SK-N-SH treated with all-trans-retinoic acid at 6 μM for 48 hours (cell line): ENCODE measurements around the gene MGMT.

ENCODE experiments used
- ATAC-seq: fragments of 200-7000 bp; cut with Tn5 transposase; 3 replicates; pipeline ENCODE4 v1.9.1; 2020; ENCODE audit warnings: mild to moderate bottlenecking, moderate library complexity
- CREB5 ChIP-seq: fragments of 250-450 bp; sonication (Bioruptor Pico); IDR thresholded peaks from 2 replicates; pipeline ENCODE4 v1.5.1; 2020; ENCODE audit warnings: low read depth, mild to moderate bottlenecking, moderate library complexity
- CSDC2 ChIP-seq: fragments of 250-450 bp; sonication (Bioruptor Pico); IDR thresholded peaks from 2 replicates; pipeline ENCODE4 v1.5.0; 2020; ENCODE audit warnings: mild to moderate bottlenecking, moderate library complexity
- ESRRG ChIP-seq: fragments of 250-450 bp; sonication (Bioruptor Pico); IDR thresholded peaks from 2 replicates; pipeline ENCODE4 v1.6.1; 2021; ENCODE audit warnings: mild to moderate bottlenecking
- GLIS3 ChIP-seq: fragments of 250-450 bp; sonication (Bioruptor Pico); IDR thresholded peaks from 2 replicates; pipeline ENCODE4 v1.5.0; 2020; ENCODE audit warnings: mild to moderate bottlenecking, moderate library complexity
- ISL1 ChIP-seq: fragments of 250-450 bp; sonication (Bioruptor Pico); IDR thresholded peaks from 2 replicates; pipeline ENCODE4 v2.1.2; 2022; ENCODE audit warnings: mild to moderate bottlenecking, moderate library complexity
- OSR1 ChIP-seq: fragments of 250-450 bp; sonication (Bioruptor Pico); IDR thresholded peaks from 2 replicates; pipeline ENCODE4 v1.8.0; 2022; ENCODE audit warnings: moderate library complexity, mild to moderate bottlenecking, inconsistent platforms
- PATZ1 ChIP-seq: fragments of 250-450 bp; sonication (Bioruptor Pico); IDR thresholded peaks from 2 replicates; pipeline ENCODE4 v1.8.0; 2020; ENCODE audit warnings: mild to moderate bottlenecking, moderate library complexity, borderline replicate concordance
- PPARA ChIP-seq: fragments of 250-450 bp; sonication (Bioruptor Pico); IDR thresholded peaks from 2 replicates; pipeline ENCODE4 v1.5.0; 2020; ENCODE audit warnings: mild to moderate bottlenecking, borderline replicate concordance
- RARB ChIP-seq: fragments of 250-450 bp; sonication (Bioruptor Pico); IDR thresholded peaks from 2 replicates; pipeline ENCODE4 v1.8.0; 2021; ENCODE audit warnings: mild to moderate bottlenecking, moderate library complexity
- SNAI2 ChIP-seq: fragments of 250-450 bp; sonication (Bioruptor Pico); IDR thresholded peaks from 2 replicates; pipeline ENCODE4 v1.5.0; 2020; ENCODE audit warnings: mild to moderate bottlenecking, moderate library complexity
- TCF4 ChIP-seq: fragments of 250-450 bp; sonication (Bioruptor Pico); IDR thresholded peaks from 2 replicates; pipeline ENCODE4 v1.8.0; 2021; ENCODE audit warnings: mild to moderate bottlenecking, moderate library complexity, borderline replicate concordance
- TSHZ2 ChIP-seq: fragments of 250-450 bp; sonication (Bioruptor Pico); IDR thresholded peaks from 2 replicates; pipeline ENCODE4 v1.5.0; 2020; ENCODE audit warnings: mild to moderate bottlenecking, moderate library complexity
- ZFP3 ChIP-seq: fragments of 250-450 bp; sonication (Bioruptor Pico); IDR thresholded peaks from 2 replicates; pipeline ENCODE4 v1.5.0; 2020; ENCODE audit warnings: mild to moderate bottlenecking, moderate library complexity
- ZFP30 ChIP-seq: fragments of 450-650 bp; formaldehyde crosslinking; IDR thresholded peaks from 2 replicates; pipeline ENCODE4 v1.5.0; 2022; ENCODE audit warnings: mild to moderate bottlenecking, moderate library complexity
- ZNF565 ChIP-seq: fragments of 450-650 bp; formaldehyde crosslinking; conservative IDR thresholded peaks from 2 replicates; pipeline ENCODE4 v1.5.0; 2020; ENCODE audit warnings: low read depth, mild to moderate bottlenecking, moderate library complexity
- ZNF70 ChIP-seq: fragments of 450-650 bp; formaldehyde crosslinking; IDR thresholded peaks from 2 replicates; pipeline ENCODE4 v1.5.0; 2020; ENCODE audit warnings: mild to moderate bottlenecking, moderate library complexity
- ZNF8 ChIP-seq: fragments of 450-650 bp; formaldehyde crosslinking; IDR thresholded peaks from 2 replicates; pipeline ENCODE4 v1.5.0; 2020; ENCODE audit warnings: mild to moderate bottlenecking, moderate library complexity
- TF ChIP-seq, protein P1 (sequence below): fragments of 250-450 bp; sonication (Bioruptor Pico); IDR thresholded peaks from 2 replicates; pipeline ENCODE4 v1.5.1; 2021; ENCODE audit warnings: mild to moderate bottlenecking, moderate library complexity
- TF ChIP-seq, protein P2 (sequence below): fragments of 250-450 bp; sonication (Bioruptor Pico); IDR thresholded peaks from 2 replicates; pipeline ENCODE4 v1.8.0; 2021; ENCODE audit warnings: low read depth, mild to moderate bottlenecking, moderate library complexity, borderline replicate concordance

MGMT gene

GRCh38 chr10:129792864-129793263 is 325.8 kb downstream of the MGMT start (continued):
- TF ChIP-seq SNAI2 (CRISPR knock-in tag) (no peak), OSR1 (no peak)

GRCh38 chr10:129793479-129793878 is 326.4 kb downstream of the MGMT start:
- no peak for TF ChIP-seq ZFP3 (CRISPR knock-in tag)
- no peak for TF ChIP-seq ZFP30
- no peak for TF ChIP-seq ESRRG (CRISPR knock-in tag)
- no peak for TF ChIP-seq SNAI2 (CRISPR knock-in tag)
- no peak for TF ChIP-seq CSDC2 (CRISPR knock-in tag)
- TF ChIP-seq TCF4, result no peak
- TF ChIP-seq PPARA (CRISPR knock-in tag), result no peak
- TF ChIP-seq, protein P1, sequence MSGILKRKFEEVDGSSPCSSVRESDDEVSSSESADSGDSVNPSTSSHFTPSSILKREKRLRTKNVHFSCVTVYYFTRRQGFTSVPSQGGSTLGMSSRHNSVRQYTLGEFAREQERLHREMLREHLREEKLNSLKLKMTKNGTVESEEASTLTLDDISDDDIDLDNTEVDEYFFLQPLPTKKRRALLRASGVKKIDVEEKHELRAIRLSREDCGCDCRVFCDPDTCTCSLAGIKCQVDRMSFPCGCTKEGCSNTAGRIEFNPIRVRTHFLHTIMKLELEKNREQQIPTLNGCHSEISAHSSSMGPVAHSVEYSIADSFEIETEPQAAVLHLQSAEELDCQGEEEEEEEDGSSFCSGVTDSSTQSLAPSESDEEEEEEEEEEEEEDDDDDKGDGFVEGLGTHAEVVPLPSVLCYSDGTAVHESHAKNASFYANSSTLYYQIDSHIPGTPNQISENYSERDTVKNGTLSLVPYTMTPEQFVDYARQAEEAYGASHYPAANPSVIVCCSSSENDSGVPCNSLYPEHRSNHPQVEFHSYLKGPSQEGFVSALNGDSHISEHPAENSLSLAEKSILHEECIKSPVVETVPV (CRISPR knock-in tag), result no peak
- no peak for TF ChIP-seq ZNF565
- no peak for TF ChIP-seq RARB (CRISPR knock-in tag)
- TF ChIP-seq GLIS3, result no peak
- no peak for TF ChIP-seq ZNF8 (CRISPR knock-in tag)
- TF ChIP-seq, protein P2, sequence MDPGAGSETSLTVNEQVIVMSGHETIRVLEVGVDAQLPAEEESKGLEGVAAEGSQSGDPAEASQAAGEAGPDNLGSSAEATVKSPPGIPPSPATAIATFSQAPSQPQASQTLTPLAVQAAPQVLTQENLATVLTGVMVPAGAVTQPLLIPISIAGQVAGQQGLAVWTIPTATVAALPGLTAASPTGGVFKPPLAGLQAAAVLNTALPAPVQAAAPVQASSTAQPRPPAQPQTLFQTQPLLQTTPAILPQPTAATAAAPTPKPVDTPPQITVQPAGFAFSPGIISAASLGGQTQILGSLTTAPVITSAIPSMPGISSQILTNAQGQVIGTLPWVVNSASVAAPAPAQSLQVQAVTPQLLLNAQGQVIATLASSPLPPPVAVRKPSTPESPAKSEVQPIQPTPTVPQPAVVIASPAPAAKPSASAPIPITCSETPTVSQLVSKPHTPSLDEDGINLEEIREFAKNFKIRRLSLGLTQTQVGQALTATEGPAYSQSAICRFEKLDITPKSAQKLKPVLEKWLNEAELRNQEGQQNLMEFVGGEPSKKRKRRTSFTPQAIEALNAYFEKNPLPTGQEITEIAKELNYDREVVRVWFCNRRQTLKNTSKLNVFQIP, result no peak
- TF ChIP-seq ISL1, result no peak
- ATAC-seq, result no peak

DNA sequence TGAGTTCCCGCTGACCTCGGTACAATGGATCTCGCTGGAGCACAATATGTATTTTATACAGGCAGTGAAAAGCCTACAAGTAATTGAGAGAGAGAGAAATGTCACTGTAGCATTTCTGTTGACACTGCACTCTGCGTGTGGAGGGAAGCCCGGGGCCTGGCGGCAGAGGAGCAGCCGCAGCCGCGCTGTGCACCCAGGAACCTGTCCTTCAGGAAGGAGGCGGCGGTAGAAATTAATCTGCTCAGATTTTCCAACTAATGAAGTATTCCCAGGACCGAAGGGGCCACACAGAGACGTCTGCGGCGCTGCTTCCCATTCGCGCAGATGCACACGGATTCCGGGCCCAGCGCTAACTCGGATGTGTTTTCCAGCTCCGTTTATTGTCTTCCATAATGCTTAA is 327.0 kb downstream of the MGMT start:
- TF ChIP-seq, protein P1 (CRISPR knock-in tag), result no peak
- TF ChIP-seq ZFP30, result no peak
- TF ChIP-seq CSDC2 (CRISPR knock-in tag), result no peak
- no peak for TF ChIP-seq ZNF70 (CRISPR knock-in tag)
- no peak for TF ChIP-seq ZNF8 (CRISPR knock-in tag)
- TF ChIP-seq CREB5, result no peak
- ATAC-seq, result no peak

DNA sequence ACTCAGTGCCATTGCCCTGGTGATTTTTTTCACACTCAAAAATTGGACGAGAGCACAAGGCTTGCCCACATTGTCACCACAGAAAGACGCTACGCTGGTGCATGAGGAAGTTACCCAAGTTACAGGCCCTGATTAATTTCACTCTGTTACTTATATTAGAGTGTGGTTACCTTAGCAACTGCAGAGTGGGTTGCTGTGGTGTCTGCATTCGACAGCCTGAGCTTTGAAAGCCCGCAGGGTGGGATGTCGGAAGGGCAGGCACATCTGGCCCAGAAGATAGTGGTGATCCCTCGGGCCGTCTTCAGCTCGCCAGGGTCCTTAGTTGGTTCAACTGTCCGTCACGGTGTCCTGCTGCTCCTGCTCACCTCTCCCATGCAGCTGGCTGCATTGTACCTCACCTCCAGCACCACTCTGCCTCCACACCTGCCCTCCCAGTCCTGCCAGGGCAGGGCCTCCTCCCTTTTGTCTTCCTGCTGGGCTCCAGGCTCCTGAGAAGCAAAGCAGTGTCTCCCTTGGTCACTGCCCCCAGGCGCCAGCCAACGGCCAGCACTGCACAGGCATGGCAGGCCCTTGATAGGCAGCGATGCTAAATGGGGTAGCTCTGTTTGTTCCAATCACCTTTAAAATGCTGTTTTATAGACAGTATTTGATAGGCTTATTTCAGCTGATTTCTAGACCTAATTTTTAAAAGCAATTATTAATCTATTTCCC is 329.8 kb downstream of the MGMT start:
- ATAC-seq, result no peak

More for the DNA sequence above, 329.8 kb downstream of the MGMT start:
- no peak for TF ChIP-seq ESRRG (CRISPR knock-in tag)
- TF ChIP-seq ZFP3 (CRISPR knock-in tag), result no peak
- no peak for TF ChIP-seq PPARA (CRISPR knock-in tag)
- TF ChIP-seq PATZ1 (CRISPR knock-in tag), result no peak
- TF ChIP-seq SNAI2 (CRISPR knock-in tag), result no peak
- TF ChIP-seq TSHZ2 (CRISPR knock-in tag), result no peak
- TF ChIP-seq, protein P1 (CRISPR knock-in tag), result no peak
- TF ChIP-seq CSDC2 (CRISPR knock-in tag), result no peak
- no peak for TF ChIP-seq OSR1
- no peak for TF ChIP-seq ZFP30
